HUES6 (cell line): Measurements from ENCODE around the gene TMEM200A.

ENCODE experiments used
- H3K27ac ChIP-seq: 2 replicates; pipeline ENCODE4 v1.7.0; 2013; ENCODE audit warnings: low read depth, mild to moderate bottlenecking, low read length, inconsistent platforms
- H3K27me3 ChIP-seq: 2 replicates; pipeline ENCODE4 v1.6.1; 2013; ENCODE audit warnings: low read length; ENCODE audit not compliant: control insufficient read depth, insufficient read depth
- H3K36me3 ChIP-seq: 2 replicates; pipeline ENCODE4 v1.6.1; 2013; ENCODE audit warnings: low read length; ENCODE audit not compliant: control insufficient read depth, insufficient read depth
- H3K4me1 ChIP-seq: 2 replicates; pipeline ENCODE4 v1.6.1; 2013; ENCODE audit warnings: low read length; ENCODE audit not compliant: control insufficient read depth, insufficient read depth
- H3K4me3 ChIP-seq: 2 replicates; pipeline ENCODE4 v1.5.1; 2013; ENCODE audit warnings: low read depth, low read length
- H3K9ac ChIP-seq: one replicate; pipeline ENCODE4 v1.6.1; 2013; ENCODE audit warnings: mild to moderate bottlenecking, low read length
- H3K9me3 ChIP-seq: 2 replicates; pipeline ENCODE4 v1.6.1; 2013; ENCODE audit warnings: low read depth, low read length; ENCODE audit not compliant: control insufficient read depth, insufficient read depth

The TMEM200A gene

GRCh38 chr6:130425537-130425936 lies 59.7 kb downstream of the TMEM200A start:
- H3K4me3 ChIP-seq = no peak overlapping the region
- no peak overlapping the region for H3K27ac ChIP-seq
- peaks cover 9% of the 10 kb centered on the region for H3K4me1 ChIP-seq
- no peaks in the 10 kb centered on the region for H3K36me3 ChIP-seq
- no peaks in the 10 kb centered on the region for H3K9me3 ChIP-seq
- H3K9ac ChIP-seq = no peak overlapping the region
- H3K27me3 ChIP-seq = no peaks in the 10 kb centered on the region

GRCh38 chr6:130426066-130426721 lies 60.4 kb downstream of the TMEM200A start:
- peaks cover 9% of the 10 kb centered on the region for H3K4me1 ChIP-seq
- no peak overlapping the region for H3K4me3 ChIP-seq
- H3K36me3 ChIP-seq = no peaks in the 10 kb centered on the region
- no peaks in the 10 kb centered on the region for H3K9me3 ChIP-seq
- no peak overlapping the region for H3K27ac ChIP-seq
- no peaks in the 10 kb centered on the region for H3K27me3 ChIP-seq
- no peak overlapping the region for H3K9ac ChIP-seq

- H3K27me3 ChIP-seq = no peaks in the 10 kb centered on the region
- H3K36me3 ChIP-seq = no peaks in the 10 kb centered on the region
- H3K4me1 ChIP-seq = no peaks in the 10 kb centered on the region
- H3K9me3 ChIP-seq = no peaks in the 10 kb centered on the region
- H3K4me3 ChIP-seq = no peak overlapping the region
- H3K9ac ChIP-seq = no peak overlapping the region
- H3K27ac ChIP-seq = no peak overlapping the region
Observed at GRCh38 chr6:130431346-130431852, 65.6 kb downstream of the TMEM200A start.

- Histone ChIP-seq H3K9me3 (no peaks in the 10 kb centered on the region), H3K27me3 (no peaks in the 10 kb centered on the region), H3K4me3 (no peak overlapping the region), H3K36me3 (no peaks in the 10 kb centered on the region), H3K27ac (no peak overlapping the region), H3K4me1 (no peaks in the 10 kb centered on the region), H3K9ac (no peak overlapping the region)
Observed at GRCh38 chr6:130432838-130433237, 67.0 kb downstream of the TMEM200A start.

- Histone ChIP-seq H3K4me1 (no peaks in the 10 kb centered on the region), H3K27ac (no peak overlapping the region), H3K4me3 (no peak overlapping the region), H3K36me3 (no peaks in the 10 kb centered on the region), H3K27me3 (no peaks in the 10 kb centered on the region), H3K9me3 (no peaks in the 10 kb centered on the region), H3K9ac (no peak overlapping the region)
Observed at GRCh38 chr6:130434174-130434873, 68.5 kb downstream of the TMEM200A start.

GRCh38 chr6:130435181-130435580 lies 69.4 kb downstream of the TMEM200A start:
- H3K27ac ChIP-seq = no peak overlapping the region
- no peak overlapping the region for H3K9ac ChIP-seq
- no peaks in the 10 kb centered on the region for H3K9me3 ChIP-seq
- H3K4me3 ChIP-seq = no peak overlapping the region
- H3K36me3 ChIP-seq = no peaks in the 10 kb centered on the region
- H3K27me3 ChIP-seq = no peaks in the 10 kb centered on the region
- H3K4me1 ChIP-seq = no peaks in the 10 kb centered on the region

- Histone ChIP-seq H3K9me3 (no peaks in the 10 kb centered on the region), H3K9ac (no peak overlapping the region), H3K27ac (no peak overlapping the region), H3K36me3 (peaks cover 13% of the 10 kb centered on the region), H3K4me3 (no peak overlapping the region), H3K4me1 (no peaks in the 10 kb centered on the region), H3K27me3 (no peaks in the 10 kb centered on the region)
Observed at GRCh38 chr6:130437961-130438360, 72.1 kb downstream of the TMEM200A start.

DNA sequence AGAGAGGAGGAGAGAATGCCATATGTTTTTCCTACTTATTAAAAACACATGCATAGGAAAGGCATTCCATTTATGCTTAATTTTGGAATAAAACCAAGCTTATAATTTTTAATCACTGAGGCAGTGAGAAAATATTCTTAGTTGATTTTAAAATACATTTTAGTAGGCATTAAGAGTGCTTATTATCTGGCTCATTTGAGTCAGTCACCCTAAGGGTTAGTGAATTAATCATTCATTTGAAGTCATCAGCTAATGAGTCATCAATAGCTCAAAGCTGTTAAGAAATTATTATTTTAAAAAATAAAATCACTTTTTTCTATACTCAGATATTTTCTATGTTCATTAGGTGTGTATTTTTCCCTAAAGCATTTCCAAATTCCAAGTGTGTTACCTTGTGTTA lies 81.6 kb downstream of the TMEM200A start:
- no peaks in the 10 kb centered on the region for H3K9me3 ChIP-seq
- H3K36me3 ChIP-seq = no peaks in the 10 kb centered on the region
- no peak overlapping the region for H3K9ac ChIP-seq
- no peak overlapping the region for H3K27ac ChIP-seq
- H3K4me3 ChIP-seq = no peak overlapping the region
- no peaks in the 10 kb centered on the region for H3K4me1 ChIP-seq
- no peaks in the 10 kb centered on the region for H3K27me3 ChIP-seq

GRCh38 chr6:130452336-130452735 lies 86.5 kb downstream of the TMEM200A start:
- Histone ChIP-seq H3K27ac (no peak overlapping the region), H3K9ac (no peak overlapping the region), H3K36me3 (no peaks in the 10 kb centered on the region), H3K27me3 (no peaks in the 10 kb centered on the region), H3K4me3 (no peak overlapping the region), H3K4me1 (peaks cover 5% of the 10 kb centered on the region; the same call in 1 of the 2 replicates), H3K9me3 (no peaks in the 10 kb centered on the region)

GRCh38 chr6:130453230-130453629 lies 87.4 kb downstream of the TMEM200A start:
- H3K27ac ChIP-seq = no peak overlapping the region
- H3K27me3 ChIP-seq = no peaks in the 10 kb centered on the region
- no peaks in the 10 kb centered on the region for H3K9me3 ChIP-seq
- H3K4me3 ChIP-seq = no peak overlapping the region
- peaks cover 5% of the 10 kb centered on the region; the same call in 1 of the 2 replicates for H3K4me1 ChIP-seq
- H3K36me3 ChIP-seq = no peaks in the 10 kb centered on the region
- no peak overlapping the region for H3K9ac ChIP-seq

GRCh38 chr6:130457605-130458004 lies 91.8 kb downstream of the TMEM200A start:
- Histone ChIP-seq H3K27ac (no peak overlapping the region), H3K27me3 (no peaks in the 10 kb centered on the region), H3K9ac (no peak overlapping the region), H3K9me3 (no peaks in the 10 kb centered on the region), H3K36me3 (no peaks in the 10 kb centered on the region), H3K4me1 (peaks cover 5% of the 10 kb centered on the region; the same call in 1 of the 2 replicates), H3K4me3 (no peak overlapping the region)
